Medulla oblongata (tissue), 1 donor: ENCODE results near the gene FAHD2A.
A peak's percentile ranks its signal among the peaks of the same experiment; 100 is the strongest.
"Not testable (repeated sequence)": the region's sequence is repeated elsewhere in the genome, so short reads cannot be mapped to it uniquely, and the experiment has no call there.

Experiments
- DNase-seq: peaks from one replicate; pipeline ENCODE4 v3.0.0-alpha.2; 2015; ENCODE audit errors: extremely low spot score

Gene FAHD2A

GRCh38 chr2:95390272-95390880, 12.1 kb upstream of the FAHD2A start:
- no peak for DNase-seq

- no peak for DNase-seq
Observed at GRCh38 chr2:95390881-95391321, 11.6 kb upstream of the FAHD2A start.

DNA sequence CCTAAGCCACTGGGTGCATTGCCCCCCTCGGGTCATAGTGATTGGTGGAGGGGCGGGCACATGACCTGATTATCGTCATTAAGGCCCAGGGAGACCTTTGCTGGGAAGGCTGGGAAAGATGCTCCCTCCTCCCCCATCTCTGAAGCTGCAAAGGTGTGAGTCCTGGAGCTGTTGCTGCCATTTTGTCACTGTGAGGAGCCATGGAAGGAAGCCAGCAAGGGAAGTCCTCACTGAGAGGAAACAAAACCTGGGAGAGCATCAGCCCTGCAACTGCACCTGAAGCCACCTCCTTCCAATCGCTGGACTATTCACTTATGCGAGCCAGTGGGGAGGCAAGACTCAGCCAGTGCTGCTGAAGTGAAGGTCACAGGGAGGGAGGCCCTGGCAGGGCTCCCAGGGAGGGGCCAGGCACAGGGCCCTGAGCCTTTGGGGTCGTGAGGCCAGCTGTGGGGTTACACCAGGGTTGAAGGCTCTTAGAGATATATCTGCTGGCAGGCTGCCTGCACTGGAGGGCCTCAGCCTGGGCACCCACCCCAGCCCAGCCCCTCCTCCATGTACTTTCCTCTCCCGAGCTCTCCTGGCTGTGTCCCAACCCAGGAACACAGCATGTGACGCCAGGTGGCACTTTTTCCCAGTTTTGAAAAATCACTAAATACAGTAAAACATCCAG, 10.7 kb upstream of the FAHD2A start:
- no peak for DNase-seq

DNA sequence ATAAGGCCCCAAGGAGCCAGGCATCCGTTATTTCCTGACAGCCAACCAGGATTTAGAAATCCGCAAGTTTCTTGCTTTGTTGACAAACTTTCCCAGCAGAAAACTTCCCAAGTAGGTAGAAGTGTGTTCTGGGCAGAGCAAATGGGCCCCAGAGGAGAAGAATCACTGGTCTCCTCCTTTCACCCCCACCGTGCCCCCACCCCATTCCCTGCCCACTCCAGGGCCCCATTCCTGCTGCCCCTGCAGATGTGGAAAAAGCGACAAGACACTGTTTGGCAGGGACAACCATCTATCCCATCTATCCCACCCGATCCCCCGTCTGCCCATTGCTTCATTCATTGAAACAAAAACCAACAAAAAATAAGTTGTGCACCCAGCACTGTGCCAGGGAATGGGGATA, 10.2 kb upstream of the FAHD2A start:
- no peak for DNase-seq

- DNase-seq = no peak
Observed at GRCh38 chr2:95392730-95393455, 9.6 kb upstream of the FAHD2A start.

DNA sequence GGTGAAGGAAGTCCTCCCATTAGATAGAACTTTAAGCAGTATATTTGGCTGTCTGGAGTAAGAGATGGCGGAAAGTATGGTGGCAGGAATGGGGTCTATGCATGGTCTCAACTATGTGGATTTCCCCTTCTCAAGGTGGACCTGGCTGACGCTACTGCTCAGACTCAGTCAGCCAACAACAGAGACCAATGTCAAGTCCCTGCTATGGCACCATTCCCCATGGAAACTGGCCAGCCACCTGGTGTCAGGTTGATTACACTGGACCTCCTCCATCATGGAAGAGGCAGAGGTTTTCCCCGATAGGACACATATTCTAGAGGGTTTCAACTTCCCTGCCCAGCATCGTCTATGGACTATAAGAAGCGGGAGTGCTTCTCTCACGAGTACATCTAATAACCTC, 8.6 kb upstream of the FAHD2A start:
- DNase-seq = no peak

DNA sequence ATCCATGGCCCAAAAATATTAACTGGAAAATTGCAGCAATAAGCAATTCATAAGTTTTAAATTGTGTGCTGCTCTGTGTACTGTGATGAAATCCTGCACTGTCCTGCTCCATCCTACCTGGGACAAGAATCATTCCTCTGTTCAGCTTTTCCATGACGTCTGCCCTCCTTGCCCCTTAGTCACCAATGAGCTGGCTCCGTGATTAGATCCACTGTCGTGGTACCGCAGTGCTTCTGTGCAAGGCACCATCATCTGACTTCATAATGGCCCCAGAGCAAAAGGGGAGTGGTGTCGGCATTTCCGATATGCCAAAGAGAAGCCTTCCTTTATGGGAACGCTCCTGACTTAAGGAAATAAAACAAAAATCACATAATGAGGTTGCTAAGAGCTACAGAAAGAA, 3.4 kb upstream of the FAHD2A start:
- DNase-seq = no peak

- no peak for DNase-seq
Observed at GRCh38 chr2:95401480-95401879, 1.0 kb upstream of the FAHD2A start.

GRCh38 chr2:95402004-95402369, 521 bp upstream of the FAHD2A start:
- peak; percentile 17 for DNase-seq

DNA sequence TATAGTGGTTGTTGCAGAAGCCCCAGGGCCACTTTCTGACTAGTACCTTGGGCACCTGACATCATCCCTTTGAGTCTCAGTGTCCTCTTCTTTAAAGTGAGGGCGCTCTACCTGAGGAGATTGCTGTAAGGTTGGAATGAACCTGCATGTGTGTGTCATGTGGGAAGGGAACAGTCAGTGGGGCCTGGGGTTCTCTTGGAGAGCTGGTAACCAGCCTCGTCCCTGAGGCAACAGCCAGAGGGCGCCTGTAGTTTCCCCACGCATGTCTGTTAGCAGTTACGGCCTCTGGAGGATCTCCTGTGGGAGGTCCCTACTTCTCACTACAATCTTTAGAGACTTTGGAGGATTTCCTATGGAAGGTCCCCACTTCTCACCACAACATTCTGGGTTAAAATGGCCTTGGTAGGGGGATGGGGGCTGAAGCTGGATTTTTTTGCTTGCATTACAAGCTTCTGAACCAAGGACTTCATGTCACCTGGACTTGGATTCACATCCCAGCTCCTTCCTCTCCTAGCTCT, 755 bp downstream of the FAHD2A start:
- peak; percentile 44 for DNase-seq

GRCh38 chr2:95403824-95404223, 1.3 kb downstream of the FAHD2A start:
- not testable (repeated sequence) for DNase-seq

- not testable (repeated sequence) for DNase-seq
Observed at GRCh38 chr2:95404676-95405075, 2.2 kb downstream of the FAHD2A start.

- DNase-seq = not testable (repeated sequence)
Observed at GRCh38 chr2:95411239-95411638, 8.7 kb downstream of the FAHD2A start.

DNA sequence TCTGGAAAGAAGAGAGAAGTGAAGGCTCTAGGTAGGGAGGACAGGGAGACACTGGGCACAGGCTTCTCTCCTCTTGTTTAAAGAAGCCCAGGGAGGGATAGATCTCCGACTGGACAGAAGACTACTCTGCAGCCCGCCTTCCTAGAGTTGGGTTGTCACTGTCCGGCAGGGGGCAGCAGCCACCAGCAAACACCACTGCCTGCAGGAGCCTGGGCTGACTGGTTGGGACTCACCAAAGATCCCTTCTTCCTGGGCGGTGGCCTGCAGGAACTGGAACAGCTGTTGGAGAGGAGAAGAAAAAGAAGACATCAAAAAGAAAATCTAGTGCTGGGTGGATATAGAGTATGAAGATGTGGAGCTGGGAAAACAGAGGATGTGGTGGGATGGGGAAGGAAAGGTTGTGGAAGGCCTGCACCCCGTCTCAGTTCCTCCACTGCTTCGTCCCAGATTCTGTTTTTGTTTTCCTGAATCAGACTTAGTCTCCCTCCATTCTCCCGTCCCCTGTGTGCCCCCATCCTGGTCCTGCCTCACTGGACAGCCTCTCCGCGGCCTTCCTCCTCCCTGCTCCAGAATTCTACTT, 11.6 kb downstream of the FAHD2A start:
- peak; percentile 89 for DNase-seq

DNA sequence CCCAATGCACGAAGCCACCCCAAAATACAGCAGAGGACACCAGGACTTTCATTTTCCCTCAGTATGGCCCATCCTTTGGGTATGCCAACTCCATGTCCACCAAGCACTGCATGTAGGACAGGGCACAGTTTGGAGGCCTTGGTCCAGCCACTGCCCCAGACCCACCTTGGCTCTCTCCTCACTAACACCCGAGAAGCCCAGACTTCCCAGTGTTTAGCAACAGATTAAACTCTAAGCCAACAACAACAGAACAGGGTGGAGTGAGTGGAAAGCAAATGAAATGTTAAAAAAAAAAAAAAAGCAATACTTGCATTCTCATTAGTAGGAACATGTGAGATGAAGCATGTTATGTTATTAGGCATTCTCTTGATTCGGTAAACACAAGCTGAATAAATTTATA, 12.6 kb downstream of the FAHD2A start:
- not testable (repeated sequence) for DNase-seq

DNA sequence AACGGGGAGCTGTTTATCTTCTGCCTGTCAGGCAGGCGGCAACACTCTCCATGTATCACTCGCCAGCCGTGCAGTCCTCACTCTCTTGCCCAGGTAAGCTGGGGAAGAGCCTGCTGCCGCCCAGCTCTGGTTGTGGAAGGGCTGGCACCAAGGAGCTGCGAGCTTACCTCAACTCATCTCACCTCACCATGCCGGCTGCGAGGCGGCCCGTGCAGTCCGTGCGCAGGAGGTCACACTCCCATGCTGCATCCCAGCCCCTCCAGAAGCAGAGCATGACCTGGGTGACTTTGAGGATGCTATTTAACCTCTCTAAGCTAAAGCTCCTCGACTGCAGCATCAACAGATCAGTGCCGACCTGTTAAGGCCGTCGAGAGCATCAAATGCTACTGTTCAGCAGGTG, 13.1 kb downstream of the FAHD2A start:
- DNase-seq = not testable (repeated sequence)

DNA sequence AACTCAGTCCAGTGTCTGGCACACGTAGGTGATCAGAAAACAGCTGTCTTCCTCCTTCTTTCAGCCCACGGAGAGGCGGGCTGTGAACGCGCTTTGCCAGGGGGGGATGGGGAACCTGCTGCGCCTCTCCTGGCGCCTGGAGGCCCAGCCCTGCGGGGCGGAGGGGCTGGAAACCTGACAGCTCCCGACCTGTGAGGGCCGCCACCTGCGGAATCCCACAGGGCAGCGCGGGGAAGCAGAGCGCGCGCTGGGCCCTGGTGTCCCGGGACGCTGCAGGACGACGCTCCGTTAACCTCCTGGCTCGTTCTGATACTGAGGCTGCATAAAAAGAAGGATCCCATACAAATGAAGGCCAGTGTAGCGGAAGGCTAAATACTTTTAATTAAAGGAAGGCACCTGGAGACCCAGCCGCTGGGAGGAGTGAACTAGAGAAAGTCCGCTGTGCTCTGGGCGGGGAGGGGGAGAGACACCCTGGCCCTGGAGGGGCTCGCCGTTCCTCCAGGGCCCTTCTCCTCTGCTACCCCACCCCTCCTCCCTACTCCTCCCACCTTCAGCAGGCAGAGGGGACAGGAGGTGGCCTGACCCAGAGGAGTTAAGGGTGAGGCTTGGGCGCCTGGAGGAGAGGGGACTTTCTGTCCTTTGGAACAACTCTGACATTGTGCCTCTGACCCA, 24.8 kb downstream of the FAHD2A start:
- not testable (repeated sequence) for DNase-seq

- DNase-seq = not testable (repeated sequence)
Observed at GRCh38 chr2:95429748-95430467, 27.4 kb downstream of the FAHD2A start.

DNA sequence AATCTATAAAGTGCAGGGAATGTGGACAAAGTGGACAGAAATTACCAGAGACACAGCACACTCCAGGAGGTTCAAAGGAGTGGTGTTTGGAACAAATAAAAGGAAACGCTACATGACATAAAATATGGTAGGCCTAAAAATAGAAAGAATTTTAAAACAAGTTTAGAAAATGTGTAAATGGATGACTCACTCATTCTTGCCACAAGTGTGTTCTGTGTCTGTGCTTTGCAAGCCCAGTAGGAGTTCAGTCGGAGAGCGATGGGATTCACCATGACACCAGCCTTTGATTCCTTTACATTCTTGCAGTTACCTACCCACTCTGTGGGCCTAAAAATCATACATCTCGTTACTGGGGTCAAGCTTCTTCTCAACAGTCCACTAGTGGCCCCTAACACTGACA, 30.9 kb downstream of the FAHD2A start:
- not testable (repeated sequence) for DNase-seq

- not testable (repeated sequence) for DNase-seq
Observed at GRCh38 chr2:95433973-95434372, 31.5 kb downstream of the FAHD2A start.

GRCh38 chr2:95434507-95435076, 32.1 kb downstream of the FAHD2A start:
- not testable (repeated sequence) for DNase-seq
